ENCODE measurements around the gene PRMT3.

PRMT3 gene

GRCh38 chr11:20536784-20537183, 149.3 kb downstream of the PRMT3 start:
- TF ChIP-seq, protein P1, sequence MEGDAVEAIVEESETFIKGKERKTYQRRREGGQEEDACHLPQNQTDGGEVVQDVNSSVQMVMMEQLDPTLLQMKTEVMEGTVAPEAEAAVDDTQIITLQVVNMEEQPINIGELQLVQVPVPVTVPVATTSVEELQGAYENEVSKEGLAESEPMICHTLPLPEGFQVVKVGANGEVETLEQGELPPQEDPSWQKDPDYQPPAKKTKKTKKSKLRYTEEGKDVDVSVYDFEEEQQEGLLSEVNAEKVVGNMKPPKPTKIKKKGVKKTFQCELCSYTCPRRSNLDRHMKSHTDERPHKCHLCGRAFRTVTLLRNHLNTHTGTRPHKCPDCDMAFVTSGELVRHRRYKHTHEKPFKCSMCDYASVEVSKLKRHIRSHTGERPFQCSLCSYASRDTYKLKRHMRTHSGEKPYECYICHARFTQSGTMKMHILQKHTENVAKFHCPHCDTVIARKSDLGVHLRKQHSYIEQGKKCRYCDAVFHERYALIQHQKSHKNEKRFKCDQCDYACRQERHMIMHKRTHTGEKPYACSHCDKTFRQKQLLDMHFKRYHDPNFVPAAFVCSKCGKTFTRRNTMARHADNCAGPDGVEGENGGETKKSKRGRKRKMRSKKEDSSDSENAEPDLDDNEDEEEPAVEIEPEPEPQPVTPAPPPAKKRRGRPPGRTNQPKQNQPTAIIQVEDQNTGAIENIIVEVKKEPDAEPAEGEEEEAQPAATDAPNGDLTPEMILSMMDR (IDR thresholded peaks at IDR 0.05) = no peak

DNA sequence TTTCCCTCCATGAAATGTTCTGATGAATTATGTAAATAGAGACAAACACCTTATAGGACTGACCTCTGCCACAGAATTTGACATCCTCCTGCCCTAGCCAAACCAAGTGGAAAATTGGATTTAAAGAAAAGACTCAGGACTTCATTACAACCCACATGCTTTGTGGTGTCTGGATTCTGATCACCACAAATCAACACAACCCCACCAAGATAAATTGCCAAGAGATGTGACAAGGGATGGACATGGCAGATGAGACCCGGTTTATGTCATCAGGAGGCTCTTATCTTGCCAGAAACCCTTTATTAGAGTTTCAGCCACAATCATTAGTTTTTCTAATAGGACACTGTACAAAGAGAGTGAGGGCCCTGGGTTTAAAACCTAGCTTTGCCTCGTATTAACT, 154.0 kb downstream of the PRMT3 start:
- TF ChIP-seq, protein P1 (IDR thresholded peaks at IDR 0.05) = no peak

DNA sequence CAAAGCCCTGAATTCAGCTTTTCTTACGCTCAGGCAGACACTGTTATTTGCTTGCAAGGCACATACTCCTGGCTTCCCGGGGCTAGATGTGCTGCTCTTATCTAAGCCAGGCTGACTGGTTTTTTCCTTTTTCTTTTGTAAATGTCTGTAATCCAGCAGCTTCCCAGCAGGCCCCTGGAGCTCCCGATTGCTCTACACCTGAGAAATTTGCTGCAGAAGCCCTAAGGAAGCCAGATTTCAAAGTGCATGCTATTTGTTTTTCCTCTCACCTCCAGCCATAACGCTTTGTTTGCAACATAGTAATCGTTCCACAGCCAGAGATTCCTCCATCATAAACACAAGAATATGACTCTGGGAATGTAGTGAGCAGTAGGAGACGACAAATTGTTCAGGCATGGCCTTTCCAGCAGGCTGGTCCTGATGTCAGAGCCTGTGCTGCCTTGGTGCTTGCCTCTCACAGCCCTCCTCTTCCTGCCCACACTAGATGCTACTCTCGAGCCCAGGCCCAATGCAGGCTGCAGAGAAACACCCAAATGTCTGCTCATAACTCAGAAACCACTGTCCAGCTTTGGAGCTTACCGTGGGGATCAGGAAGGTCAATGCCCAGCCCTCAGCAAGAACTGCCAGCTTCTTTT, 157.2 kb downstream of the PRMT3 start:
- TF ChIP-seq, protein P1 (IDR thresholded peaks at IDR 0.05) = no peak

DNA sequence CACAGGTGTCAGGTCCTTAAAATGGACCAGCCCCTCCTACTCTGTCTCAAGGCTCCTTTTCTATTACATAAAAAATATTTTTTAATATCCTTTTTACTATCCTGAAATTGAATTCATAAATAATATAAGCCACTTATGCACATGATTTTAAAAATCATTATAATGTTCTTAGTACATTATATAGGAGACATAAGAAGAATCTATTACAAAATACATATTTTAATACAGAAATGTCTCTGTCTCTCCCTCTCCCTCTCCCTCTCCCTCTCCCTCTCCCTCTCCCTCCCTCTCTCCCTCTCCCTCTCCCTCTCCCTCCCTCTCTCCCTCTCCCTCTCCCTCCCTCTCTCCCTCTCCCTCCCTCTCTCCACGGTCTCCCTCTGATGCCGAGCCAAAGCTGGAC, 159.9 kb downstream of the PRMT3 start:
- TF ChIP-seq, protein P1 (IDR thresholded peaks at IDR 0.05) = no peak

DNA sequence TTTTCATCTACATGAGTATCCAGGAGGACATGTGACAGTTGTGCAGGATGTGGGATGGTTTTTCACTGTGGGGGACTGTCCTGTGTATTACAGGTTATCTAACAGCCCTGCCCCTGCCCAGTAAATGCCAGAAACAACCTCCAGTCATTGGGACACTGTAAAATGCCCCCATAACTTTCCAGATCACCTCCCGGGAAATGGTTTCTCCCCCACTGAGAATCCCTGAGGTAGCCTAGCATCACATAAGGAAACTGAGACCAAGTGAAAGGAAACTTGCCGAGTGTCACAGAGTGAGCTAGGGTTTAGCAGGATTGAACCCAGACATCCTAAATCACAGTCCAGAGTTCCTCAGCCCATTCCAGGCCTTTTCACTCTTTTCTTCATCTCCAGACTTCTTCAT, 163.6 kb downstream of the PRMT3 start:
- TF ChIP-seq, protein P1 (IDR thresholded peaks at IDR 0.05) = no peak

- TF ChIP-seq, protein P1 (IDR thresholded peaks at IDR 0.05) = no peak
Measured at GRCh38 chr11:20555783-20556182, 168.3 kb downstream of the PRMT3 start.

- TF ChIP-seq, protein P1 (IDR thresholded peaks at IDR 0.05) = no peak
Measured at GRCh38 chr11:20558741-20559140, 171.2 kb downstream of the PRMT3 start.

All from LNCAP (cell line).